Brain microvascular endothelial cell (primary cell): ENCODE measurements around the gene KCNN3.

ENCODE experiments used
- DNase-seq: peaks from one replicate; pipeline ENCODE4 v3.0.0-alpha.2; 2020
- H3K27ac ChIP-seq: fragments of 250-450 bp; sonication (Bioruptor Pico); 2 replicates; pipeline ENCODE4 v1.5.1; 2020; ENCODE audit warnings: mild to moderate bottlenecking, moderate library complexity
- H3K27me3 ChIP-seq: fragments of 250-450 bp; sonication (Bioruptor Pico); replicated peaks from 2 replicates; pipeline ENCODE4 v1.5.1; 2020; ENCODE audit warnings: mild to moderate bottlenecking
- H3K36me3 ChIP-seq: fragments of 250-450 bp; sonication (Bioruptor Pico); replicated peaks from 2 replicates; pipeline ENCODE4 v1.5.1; 2020; ENCODE audit warnings: mild to moderate bottlenecking
- H3K4me3 ChIP-seq: 2 replicates; pipeline ENCODE4 v1.5.1; 2011; ENCODE audit warnings: low read depth, mild to moderate bottlenecking, control low read depth, low read length, moderate library complexity
- in situ Hi-C: cut with HindIII; loops from 2 replicates; pipeline ENCODE4 v1.10.0; 2017; ENCODE audit warnings: low sequenced_read_pairs, low pct_ligation_motif_present
- TF ChIP-seq, protein P1 (sequence below): IDR thresholded peaks from 2 replicates; pipeline ENCODE4 v1.5.1; 2011; ENCODE audit warnings: low read depth, mild to moderate bottlenecking, moderate library complexity, low read length, control low read depth, inconsistent platforms; ENCODE audit errors: missing control alignments

Gene KCNN3

DNA sequence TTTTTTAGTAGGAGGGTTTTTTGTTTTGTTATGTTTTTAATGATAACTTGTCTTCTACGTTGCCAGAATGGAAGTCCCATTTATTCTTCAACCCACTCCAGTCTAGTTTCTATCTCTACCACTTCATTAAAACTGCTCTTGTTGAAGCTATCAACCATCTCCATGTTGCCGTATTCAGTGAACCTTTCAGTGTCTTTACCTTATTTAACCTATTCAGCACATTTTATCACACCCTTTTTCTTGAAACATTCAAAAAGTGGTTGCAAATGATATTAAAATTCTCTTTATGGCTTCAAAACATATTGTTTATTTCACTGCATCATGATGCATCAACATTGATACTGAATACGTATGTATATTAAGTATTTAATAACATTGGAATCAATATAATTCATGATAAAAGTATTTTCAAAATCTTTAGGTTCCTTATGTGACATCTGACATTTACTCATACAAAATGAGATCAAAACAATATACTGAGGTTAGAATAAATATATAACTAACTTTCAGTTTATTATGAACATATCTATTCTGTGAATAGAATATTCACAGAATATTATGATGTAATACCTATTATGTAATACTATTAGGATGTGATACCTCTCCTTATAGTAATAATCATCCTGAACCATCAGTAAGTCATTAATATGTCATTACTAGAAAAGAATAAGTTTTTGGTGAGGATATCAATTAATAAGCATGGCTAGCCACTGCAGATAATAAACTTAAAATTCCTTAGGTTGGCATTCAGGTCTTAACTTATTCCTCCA is 210.1 kb downstream of the KCNN3 start:
- in situ Hi-C loops: no loop called here
- Histone ChIP-seq H3K27me3 (peaks cover 7% of the 10 kb centered on the region), H3K36me3 (no peaks in the 10 kb centered on the region), H3K27ac (no peak overlapping the region), H3K4me3 (no peak overlapping the region)
- TF ChIP-seq, protein P1, sequence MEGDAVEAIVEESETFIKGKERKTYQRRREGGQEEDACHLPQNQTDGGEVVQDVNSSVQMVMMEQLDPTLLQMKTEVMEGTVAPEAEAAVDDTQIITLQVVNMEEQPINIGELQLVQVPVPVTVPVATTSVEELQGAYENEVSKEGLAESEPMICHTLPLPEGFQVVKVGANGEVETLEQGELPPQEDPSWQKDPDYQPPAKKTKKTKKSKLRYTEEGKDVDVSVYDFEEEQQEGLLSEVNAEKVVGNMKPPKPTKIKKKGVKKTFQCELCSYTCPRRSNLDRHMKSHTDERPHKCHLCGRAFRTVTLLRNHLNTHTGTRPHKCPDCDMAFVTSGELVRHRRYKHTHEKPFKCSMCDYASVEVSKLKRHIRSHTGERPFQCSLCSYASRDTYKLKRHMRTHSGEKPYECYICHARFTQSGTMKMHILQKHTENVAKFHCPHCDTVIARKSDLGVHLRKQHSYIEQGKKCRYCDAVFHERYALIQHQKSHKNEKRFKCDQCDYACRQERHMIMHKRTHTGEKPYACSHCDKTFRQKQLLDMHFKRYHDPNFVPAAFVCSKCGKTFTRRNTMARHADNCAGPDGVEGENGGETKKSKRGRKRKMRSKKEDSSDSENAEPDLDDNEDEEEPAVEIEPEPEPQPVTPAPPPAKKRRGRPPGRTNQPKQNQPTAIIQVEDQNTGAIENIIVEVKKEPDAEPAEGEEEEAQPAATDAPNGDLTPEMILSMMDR: no peak
- DNase-seq: no peak

DNA sequence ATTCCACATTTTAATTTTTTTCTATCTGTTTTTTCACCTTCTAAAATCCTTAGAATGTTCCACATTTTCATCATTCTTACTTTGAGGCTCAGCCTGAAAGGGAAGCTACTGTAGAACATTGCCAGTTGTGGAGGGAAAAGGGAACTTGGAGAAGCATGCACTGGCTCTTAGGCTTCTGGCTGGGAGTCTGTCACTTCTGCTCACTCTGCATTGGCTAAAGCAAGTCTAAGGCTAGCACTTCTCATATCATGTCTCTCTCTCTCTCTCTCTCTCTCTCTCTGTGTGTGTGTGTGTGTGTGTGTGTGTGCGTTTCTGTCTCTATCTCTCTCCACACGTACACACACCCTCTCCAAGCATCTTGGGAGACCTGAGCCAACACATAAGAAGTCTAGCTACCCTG is 212.5 kb downstream of the KCNN3 start:
- peaks cover 7% of the 10 kb centered on the region for H3K27me3 ChIP-seq
- in situ Hi-C loops: no loop called here
- H3K4me3 ChIP-seq: no peak overlapping the region
- no peak for DNase-seq
- H3K36me3 ChIP-seq: no peaks in the 10 kb centered on the region
- no peak overlapping the region for H3K27ac ChIP-seq
- TF ChIP-seq, protein P1: no peak

DNA sequence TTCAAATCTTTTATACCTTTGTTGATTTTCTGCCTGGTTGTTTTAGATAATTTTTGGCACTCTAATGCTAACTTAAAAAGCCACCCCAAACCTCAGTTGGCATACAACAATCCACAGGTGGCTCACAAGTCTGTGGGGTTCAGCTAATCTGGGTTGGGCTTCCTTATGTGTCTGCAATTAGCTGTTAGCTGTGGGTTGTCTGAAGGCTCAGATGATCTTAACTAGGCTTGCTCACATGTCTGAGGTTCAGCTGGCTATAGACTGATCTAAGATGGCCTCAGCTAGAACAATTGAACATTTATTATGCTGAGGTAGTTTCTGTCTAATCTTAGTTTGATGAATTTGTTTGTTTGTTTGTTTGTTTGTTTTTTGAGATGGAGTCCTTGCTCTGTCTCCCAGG is 217.2 kb downstream of the KCNN3 start:
- in situ Hi-C loops: no loop called here
- Histone ChIP-seq H3K27me3 (peaks cover 2% of the 10 kb centered on the region), H3K4me3 (no peak overlapping the region), H3K36me3 (no peaks in the 10 kb centered on the region), H3K27ac (no peak overlapping the region)
- TF ChIP-seq, protein P1: no peak
- no peak for DNase-seq
